Cardiac muscle cell (in vitro differentiated cells and primary cell): ENCODE results near the gene VAV1. TPM values are rescaled to one million over a fixed set of nuclear protein-coding genes. Genes with fewer than 3 reads are reported as not detected.
A peak's percentile ranks its signal among the peaks of the same experiment; 100 is the strongest.
"Not testable (repeated sequence)": the region's sequence is repeated elsewhere in the genome, so short reads cannot be mapped to it uniquely, and the experiment has no call there.

ENCODE experiments used
- DNase-seq, 2 donors: peaks; one replicate each; pipeline versions ENCODE4 v3.0.0 to v3.0.0-alpha.2; 2010 to 2017; ENCODE audit warnings: low read depth in 1 of 2, low spot score in 1 of 2
- H3K27ac ChIP-seq: fragments of 200-600 bp; sonication (generic); 2 replicates; pipeline ENCODE4 v1.5.1; 2016
- H3K27me3 ChIP-seq: fragments of 200-600 bp; sonication (generic); 2 replicates; pipeline ENCODE4 v1.6.0; 2016; ENCODE audit warnings: control low read depth
- H3K36me3 ChIP-seq: fragments of 200-600 bp; sonication (generic); 2 replicates; pipeline ENCODE4 v1.5.1; 2016; ENCODE audit warnings: control low read depth
- H3K4me1 ChIP-seq: fragments of 200-600 bp; sonication (generic); 2 replicates; pipeline ENCODE4 v1.8.1; 2017; ENCODE audit warnings: low read depth, mild to moderate bottlenecking, mixed run types
- H3K4me3 ChIP-seq: fragments of 200-600 bp; sonication (generic); 2 replicates; pipeline ENCODE4 v1.5.1; 2016; ENCODE audit warnings: mild to moderate bottlenecking
- H3K9me3 ChIP-seq: fragments of 200-600 bp; sonication (generic); 2 replicates; pipeline ENCODE4 v1.5.1; 2017; ENCODE audit warnings: low read depth, mild to moderate bottlenecking, control low read depth
- polyA plus RNA-seq: library from polyadenylated mRNA; unstranded; fragments of >200 nt; fragmentation: Nextera tagmentation; extraction: Ambion mirVana; gene quantifications from 2 replicates; pipeline ENCODE4 v1.2.1, GENCODE V29; 2016
- total RNA-seq: library from RNA; depleted of rRNA; stranded (reverse); fragments of >200 nt; gene quantifications from 2 replicates; pipeline ENCODE4 v1.2.3, GENCODE V29; 2016
- TF ChIP-seq, protein P1 (sequence below): IDR thresholded peaks from 2 replicates; pipeline ENCODE4 v1.5.1; 2012; ENCODE audit warnings: low read depth, mild to moderate bottlenecking, low read length

VAV1 gene
- total and polyA plus RNA-seq, 2 experiments from 2014 or later = not detected

- Histone ChIP-seq H3K4me3 (no peak overlapping the region), H3K9me3 (no peaks in the 10 kb centered on the region), H3K27ac (peak overlapping the region; percentile 89), H3K36me3 (peaks cover 31% of the 10 kb centered on the region), H3K27me3 (no peaks in the 10 kb centered on the region), H3K4me1 (peaks cover 20% of the 10 kb centered on the region)
- TF ChIP-seq, protein P1, sequence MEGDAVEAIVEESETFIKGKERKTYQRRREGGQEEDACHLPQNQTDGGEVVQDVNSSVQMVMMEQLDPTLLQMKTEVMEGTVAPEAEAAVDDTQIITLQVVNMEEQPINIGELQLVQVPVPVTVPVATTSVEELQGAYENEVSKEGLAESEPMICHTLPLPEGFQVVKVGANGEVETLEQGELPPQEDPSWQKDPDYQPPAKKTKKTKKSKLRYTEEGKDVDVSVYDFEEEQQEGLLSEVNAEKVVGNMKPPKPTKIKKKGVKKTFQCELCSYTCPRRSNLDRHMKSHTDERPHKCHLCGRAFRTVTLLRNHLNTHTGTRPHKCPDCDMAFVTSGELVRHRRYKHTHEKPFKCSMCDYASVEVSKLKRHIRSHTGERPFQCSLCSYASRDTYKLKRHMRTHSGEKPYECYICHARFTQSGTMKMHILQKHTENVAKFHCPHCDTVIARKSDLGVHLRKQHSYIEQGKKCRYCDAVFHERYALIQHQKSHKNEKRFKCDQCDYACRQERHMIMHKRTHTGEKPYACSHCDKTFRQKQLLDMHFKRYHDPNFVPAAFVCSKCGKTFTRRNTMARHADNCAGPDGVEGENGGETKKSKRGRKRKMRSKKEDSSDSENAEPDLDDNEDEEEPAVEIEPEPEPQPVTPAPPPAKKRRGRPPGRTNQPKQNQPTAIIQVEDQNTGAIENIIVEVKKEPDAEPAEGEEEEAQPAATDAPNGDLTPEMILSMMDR = no peak
- peak; percentile 84 to 95 for DNase-seq
Measured at GRCh38 chr19:6744381-6745301, 27.9 kb upstream of the VAV1 start.

DNA sequence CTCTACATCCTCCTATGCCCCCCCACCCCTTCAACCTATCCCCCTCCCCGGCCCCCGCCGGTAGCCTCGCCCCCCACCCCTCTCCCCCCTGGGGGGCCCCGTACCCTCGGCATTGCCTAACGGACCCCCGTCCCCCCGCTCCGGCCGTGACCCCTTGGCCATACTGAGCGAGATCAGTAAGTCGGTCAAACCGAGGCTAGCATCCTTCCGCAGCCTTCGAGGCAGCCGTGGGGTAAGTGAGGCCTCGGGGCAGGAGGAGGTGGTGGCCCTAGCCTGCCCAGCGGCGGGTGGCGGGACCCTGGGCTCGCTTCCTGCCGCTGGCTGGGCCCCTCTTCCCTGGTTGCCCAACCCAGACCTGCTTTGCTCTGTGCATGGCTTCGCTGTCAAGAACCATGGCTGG, 26.5 kb upstream of the VAV1 start:
- Histone ChIP-seq H3K27ac (no peak overlapping the region), H3K9me3 (no peaks in the 10 kb centered on the region), H3K4me3 (no peak overlapping the region), H3K27me3 (no peaks in the 10 kb centered on the region), H3K4me1 (peaks cover 20% of the 10 kb centered on the region), H3K36me3 (peaks cover 42% of the 10 kb centered on the region)
- no peak for DNase-seq
- TF ChIP-seq, protein P1 = no peak

DNA sequence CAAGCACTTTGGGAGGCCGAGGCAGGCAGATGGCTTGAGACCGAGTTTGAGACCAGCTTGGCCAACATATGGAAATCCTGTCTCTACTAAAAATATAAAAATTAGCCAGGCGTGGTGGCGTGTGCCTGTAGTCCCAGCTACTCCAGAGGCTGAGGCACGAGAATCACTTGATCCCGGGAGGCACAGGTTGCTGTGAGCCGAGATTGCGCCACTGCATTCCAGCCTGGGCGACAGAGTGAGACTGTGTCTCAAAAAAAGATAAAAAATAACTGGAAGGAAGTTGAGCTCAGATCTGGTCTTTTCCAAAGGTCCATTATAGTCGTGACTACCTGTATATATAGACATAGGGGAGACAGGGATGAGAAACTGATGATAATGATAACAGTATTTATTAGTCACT, 24.0 kb upstream of the VAV1 start:
- not testable (repeated sequence) for H3K4me3 ChIP-seq, H3K9me3 ChIP-seq, H3K27ac ChIP-seq, DNase-seq, H3K27me3 ChIP-seq
- Histone ChIP-seq H3K4me1 (peaks cover 19% of the 10 kb centered on the region), H3K36me3 (peaks cover 42% of the 10 kb centered on the region)

DNA sequence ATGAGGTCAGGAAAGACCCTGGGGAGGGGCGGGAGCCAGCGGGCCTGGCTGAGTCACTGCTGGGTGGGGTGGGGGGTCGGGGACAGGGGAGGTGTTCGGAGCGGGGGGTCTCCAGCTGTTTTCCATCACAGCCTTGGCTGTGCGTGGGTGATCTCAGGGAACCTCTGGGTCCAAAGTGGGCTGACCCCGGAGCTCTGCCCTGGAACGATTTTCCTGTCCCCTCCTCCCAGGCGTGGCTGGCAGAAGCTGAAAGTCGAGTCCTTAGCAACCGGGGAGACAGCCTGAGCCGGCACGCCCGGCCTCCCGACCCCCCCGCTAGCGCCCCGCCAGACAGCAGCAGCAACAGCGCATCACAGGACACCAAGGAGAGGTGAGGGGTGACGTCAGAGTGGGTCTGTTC, 22.4 kb upstream of the VAV1 start:
- no peak for DNase-seq
- Histone ChIP-seq H3K27me3 (no peaks in the 10 kb centered on the region), H3K9me3 (no peaks in the 10 kb centered on the region), H3K27ac (no peak overlapping the region), H3K4me1 (peaks cover 9% of the 10 kb centered on the region), H3K36me3 (peaks cover 42% of the 10 kb centered on the region), H3K4me3 (no peak overlapping the region)
- TF ChIP-seq, protein P1 = no peak

DNA sequence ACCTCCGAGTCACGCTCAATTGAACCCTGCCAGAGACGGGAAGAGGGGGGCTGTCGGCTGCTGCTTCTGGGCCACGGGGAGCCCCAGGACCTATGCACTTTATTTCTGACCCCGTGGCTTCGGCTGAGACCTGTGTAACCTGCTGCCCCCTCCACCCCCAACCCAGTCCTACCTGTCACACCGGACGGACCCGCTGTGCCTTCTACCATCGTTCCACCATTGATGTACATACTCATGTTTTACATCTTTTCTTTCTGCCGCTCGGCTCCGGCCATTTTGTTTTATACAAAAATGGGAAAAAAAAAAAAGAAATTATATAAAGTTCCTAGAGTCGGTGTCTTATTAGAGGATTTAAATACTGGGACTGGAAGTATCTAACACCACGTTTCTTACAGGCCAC, 21.3 kb upstream of the VAV1 start:
- Histone ChIP-seq H3K4me3 (no peak overlapping the region), H3K9me3 (no peaks in the 10 kb centered on the region), H3K27me3 (no peaks in the 10 kb centered on the region), H3K27ac (no peak overlapping the region), H3K36me3 (peaks cover 37% of the 10 kb centered on the region), H3K4me1 (peaks cover 3% of the 10 kb centered on the region)
- TF ChIP-seq, protein P1 = no peak
- DNase-seq = no peak
